MM.1S (cell line): Measurements from ENCODE around the gene ATP13A5.

ENCODE experiments used
- CTCF ChIP-seq: fragments of 300-600 bp; sonication (generic); IDR thresholded peaks from 2 replicates; pipeline ENCODE4 v1.5.1; 2016; ENCODE audit warnings: antibody characterized with exemption, low read length, mixed read lengths
- EZH2phosphoT487 ChIP-seq: fragments of 300-600 bp; sonication (generic); IDR thresholded peaks from 2 replicates; pipeline ENCODE4 v1.6.1; 2018; ENCODE audit warnings: antibody characterized with exemption, low read length

- TF ChIP-seq EZH2phosphoT487 (no peak), CTCF (no peak)
These were observed 9.0 kb upstream of the ATP13A5 start for GRCh38 chr3:193387596-193387995.
